Transverse colon (tissue), 4 donors: ENCODE measurements around the gene NPEPL1. TPM values are rescaled to one million over a fixed set of nuclear protein-coding genes. Genes with fewer than 3 reads are reported as not detected.
A peak's percentile ranks its signal among the peaks of the same experiment; 100 is the strongest.

Experiments used
- DNase-seq: peaks from one replicate; pipeline ENCODE4 v3.0.0-alpha.2; 2019
- H3K27ac ChIP-seq, 4 donors: fragments of 200-600 bp; sonication (generic); 2 replicates each; pipeline ENCODE4 v1.5.1; 2016 to 2018; ENCODE audit warnings: inconsistent platforms in 4 of 4
- H3K27me3 ChIP-seq: fragments of 200-600 bp; sonication (generic); 2 replicates; pipeline ENCODE4 v1.5.1; 2017; ENCODE audit warnings: inconsistent platforms
- H3K36me3 ChIP-seq, 4 donors: fragments of 200-600 bp; sonication (generic); 2 replicates each; pipeline ENCODE4 v1.5.1; 2017 to 2019; ENCODE audit warnings: inconsistent platforms in 4 of 4
- H3K4me1 ChIP-seq, 4 donors: fragments of 200-600 bp; sonication (generic); 2 replicates each; pipeline ENCODE4 v1.5.1; 2017 to 2020; ENCODE audit warnings: inconsistent platforms in 4 of 4
- H3K4me3 ChIP-seq, 4 donors: fragments of 200-600 bp; sonication (generic); 1 replicate in 1 of 4; 2 replicates in 3 of 4; pipeline versions ENCODE4 v1.5.1 to v1.6.1; 2017 to 2019; ENCODE audit warnings: inconsistent platforms in 4 of 4
- H3K9me3 ChIP-seq, 2 donors: fragments of 200-600 bp; sonication (generic); 2 replicates each; pipeline ENCODE4 v1.5.1; 2017 to 2019; ENCODE audit warnings: inconsistent platforms in 2 of 2
- EP300 ChIP-seq: sonication (generic); formaldehyde crosslinking; IDR thresholded peaks from one replicate; pipeline ENCODE4 v1.6.1; 2017; ENCODE audit warnings: antibody characterized with exemption, low read depth
- POLR2A ChIP-seq: fragments of 450-650 bp; IDR thresholded peaks from one replicate; pipeline ENCODE4 v1.6.1; 2016; ENCODE audit warnings: antibody characterized with exemption, mild to moderate bottlenecking, moderate library complexity
- POLR2AphosphoS5 ChIP-seq, 3 donors: sonication (generic); formaldehyde crosslinking; IDR thresholded peaks; one replicate each; pipeline ENCODE4 v1.6.1; 2016; ENCODE audit warnings: antibody characterized with exemption in 3 of 3
- WGBS, 2 donors: methylation state at CpG; one replicate each; pipeline ENCODE4 v1.1.5; 2018; ENCODE audit warnings: low coverage in 1 of 2; 5-methylcytosine and 5-hydroxymethylcytosine counted together
- in situ Hi-C, 4 donors: fragments of 200-750 bp; cut with MboI; loops; one replicate each; pipeline versions ENCODE4 v1.15.0 to v1.15.1; 2017; ENCODE audit warnings: low sequenced_read_pairs in 3 of 4, low pct_ligation_motif_present in 1 of 4, low pct_unique_long_range_greater_than_20kb in 1 of 4
- intact Hi-C: fragments of 100-400 bp; cut with DNase I; formaldehyde crosslinking; loops from one replicate; pipeline ENCODE4 v1.15.1; 2023; ENCODE audit warnings: low total_unique reads
- total RNA-seq, 4 donors: library from RNA; depleted of rRNA; stranded (reverse); fragments of >200 nt; gene quantifications; one replicate each; pipeline ENCODE4 v1.1.0, GENCODE V29; 2016
- TF ChIP-seq, protein P1 (sequence below), 5 experiments: fragments of 200-600 bp in 3 of 5; fragments of 450-650 bp in 2 of 5; sonication (generic) in 3 of 5; IDR thresholded peaks; 1 replicate in 2 of 5; 2 replicates in 3 of 5; pipeline ENCODE4 v1.5.1; 2016 to 2017; ENCODE audit warnings: antibody characterized with exemption in 5 of 5, inconsistent platforms in 3 of 5, mild to moderate bottlenecking in 2 of 5, moderate library complexity in 1 of 5

The NPEPL1 gene
- total RNA-seq, 4 donors from 2014 or later: 33.3 to 109 (median 66.9) TPM

DNA sequence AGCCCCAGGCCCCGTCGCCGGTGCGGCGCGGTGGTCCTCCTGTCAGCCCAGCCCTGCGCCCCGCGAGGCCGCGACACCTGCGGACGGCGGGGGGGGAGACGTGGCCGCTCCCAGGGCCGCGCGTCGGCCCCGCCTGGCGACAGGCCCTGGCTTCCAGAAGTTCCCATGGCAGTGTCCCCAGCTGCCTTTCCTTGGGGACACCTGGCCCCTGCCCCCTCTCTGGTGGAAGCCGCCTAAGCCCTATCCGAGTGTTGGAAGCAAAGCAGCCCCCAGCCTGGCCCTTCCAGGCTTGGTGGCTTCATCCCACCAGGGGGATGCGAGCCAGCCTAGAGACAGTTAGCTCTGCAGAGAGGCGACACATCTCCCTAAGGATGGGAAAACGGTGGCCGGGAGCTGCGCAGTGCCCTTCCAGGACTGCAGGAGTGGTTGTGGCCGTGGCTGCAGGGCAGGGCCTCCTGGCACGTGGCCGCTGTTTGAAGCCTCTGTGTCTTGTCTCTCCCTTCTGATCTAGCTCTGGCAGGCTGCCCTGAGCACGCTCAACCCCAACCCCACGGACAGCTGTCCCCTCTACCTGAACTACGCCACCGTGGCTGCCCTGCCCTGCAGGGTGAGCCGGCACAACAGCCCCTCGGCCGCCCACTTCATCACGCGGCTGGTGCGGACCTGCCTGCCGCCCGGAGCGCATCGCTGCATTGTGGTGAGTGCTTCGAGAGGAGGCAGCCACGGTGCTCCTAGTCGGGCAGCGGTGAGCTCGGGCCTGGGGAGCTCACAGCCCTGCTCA is 816 bp downstream of the NPEPL1 start:
- H3K4me1 ChIP-seq: peaks cover 15 to 34% (median 25%) of the 10 kb centered on the region in 4 donors
- WGBS, 2 donors: 49% methylated on average over 39 of the region's 51 CpGs; no CpG with 5 or more reads in 1 of the 2 donors
- no peak for TF ChIP-seq POLR2AphosphoS5 (IDR thresholded peaks at IDR 0.05)
- TF ChIP-seq, protein P1, sequence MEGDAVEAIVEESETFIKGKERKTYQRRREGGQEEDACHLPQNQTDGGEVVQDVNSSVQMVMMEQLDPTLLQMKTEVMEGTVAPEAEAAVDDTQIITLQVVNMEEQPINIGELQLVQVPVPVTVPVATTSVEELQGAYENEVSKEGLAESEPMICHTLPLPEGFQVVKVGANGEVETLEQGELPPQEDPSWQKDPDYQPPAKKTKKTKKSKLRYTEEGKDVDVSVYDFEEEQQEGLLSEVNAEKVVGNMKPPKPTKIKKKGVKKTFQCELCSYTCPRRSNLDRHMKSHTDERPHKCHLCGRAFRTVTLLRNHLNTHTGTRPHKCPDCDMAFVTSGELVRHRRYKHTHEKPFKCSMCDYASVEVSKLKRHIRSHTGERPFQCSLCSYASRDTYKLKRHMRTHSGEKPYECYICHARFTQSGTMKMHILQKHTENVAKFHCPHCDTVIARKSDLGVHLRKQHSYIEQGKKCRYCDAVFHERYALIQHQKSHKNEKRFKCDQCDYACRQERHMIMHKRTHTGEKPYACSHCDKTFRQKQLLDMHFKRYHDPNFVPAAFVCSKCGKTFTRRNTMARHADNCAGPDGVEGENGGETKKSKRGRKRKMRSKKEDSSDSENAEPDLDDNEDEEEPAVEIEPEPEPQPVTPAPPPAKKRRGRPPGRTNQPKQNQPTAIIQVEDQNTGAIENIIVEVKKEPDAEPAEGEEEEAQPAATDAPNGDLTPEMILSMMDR (IDR thresholded peaks at IDR 0.05): no peak
- no peak for TF ChIP-seq POLR2A
- intact Hi-C loops: loop anchor here (2.0 kb wide), 1 partner anchor 41 kb away; no protein-coding TSS in a partner anchor
- in situ Hi-C loops: no loop called here
- peak overlapping the region; percentile 43 to 53 (median 48) for H3K4me3 ChIP-seq
- H3K36me3 ChIP-seq: peaks cover 0 to 6% (median 0%) of the 10 kb centered on the region in 4 donors
- no peaks in the 10 kb centered on the region for H3K9me3 ChIP-seq
- no peaks in the 10 kb centered on the region for H3K27me3 ChIP-seq
- H3K27ac ChIP-seq: peak overlapping the region; percentile 70 to 89 (median 82)
- peak; percentile 28 for DNase-seq

DNA sequence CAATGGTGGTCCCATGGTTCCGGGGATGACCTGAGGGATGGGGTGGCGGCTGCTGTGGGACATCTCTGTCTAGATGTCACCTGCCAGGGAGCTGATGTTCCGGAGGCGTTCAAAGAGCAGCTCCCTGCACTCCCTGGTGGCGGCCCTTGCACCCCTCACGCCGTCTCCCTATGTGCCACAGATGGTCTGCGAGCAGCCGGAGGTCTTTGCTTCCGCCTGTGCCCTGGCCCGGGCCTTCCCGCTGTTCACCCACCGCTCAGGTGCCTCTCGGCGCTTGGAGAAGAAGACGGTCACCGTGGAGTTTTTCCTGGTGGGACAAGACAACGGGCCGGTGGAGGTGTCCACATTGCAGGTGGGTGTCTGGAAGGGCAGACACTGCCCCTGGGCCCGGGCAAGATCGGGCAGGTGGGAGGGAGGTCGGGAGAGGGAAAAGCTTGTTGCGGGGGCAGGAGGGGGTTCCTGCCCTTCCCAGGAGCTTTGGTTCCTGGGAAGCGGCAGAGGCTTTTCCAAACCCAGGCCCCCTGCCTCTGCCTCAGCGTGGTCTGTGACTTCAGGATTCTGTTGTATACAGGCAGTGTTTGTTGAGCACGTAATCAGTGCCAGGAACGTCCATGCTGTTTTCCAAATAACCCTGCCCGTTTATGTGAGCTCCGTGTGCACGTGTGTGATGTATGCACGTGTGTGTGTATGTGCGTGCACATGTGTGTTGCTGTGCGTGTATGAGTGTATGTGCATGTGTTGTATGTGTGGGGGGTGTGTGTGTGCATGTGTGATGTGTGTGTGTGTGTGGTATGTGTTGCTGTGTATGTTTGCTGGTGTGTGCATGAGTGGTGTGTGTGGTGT is 1.9 kb downstream of the NPEPL1 start:
- H3K9me3 ChIP-seq: no peaks in the 10 kb centered on the region
- no peak overlapping the region for H3K27ac ChIP-seq
- intact Hi-C loops: no loop called here
- TF ChIP-seq, protein P1 (IDR thresholded peaks at IDR 0.05): no peak
- no peak for TF ChIP-seq EP300
- no peak for TF ChIP-seq POLR2A
- TF ChIP-seq POLR2AphosphoS5 (IDR thresholded peaks at IDR 0.05): no peak
- in situ Hi-C loops: no loop called here
- WGBS, 2 donors: 94% methylated on average over 3 to 33 of the region's 33 CpGs
- H3K36me3 ChIP-seq: peaks cover 0 to 6% (median 0%) of the 10 kb centered on the region in 4 donors
- H3K27me3 ChIP-seq: no peaks in the 10 kb centered on the region
- no peak overlapping the region for H3K4me3 ChIP-seq
- DNase-seq: no peak
- peaks cover 15 to 34% (median 25%) of the 10 kb centered on the region in 4 donors for H3K4me1 ChIP-seq

GRCh38 chr20:58695084-58695722 is 2.6 kb downstream of the NPEPL1 start:
- H3K36me3 ChIP-seq: peaks cover 0 to 6% (median 0%) of the 10 kb centered on the region in 4 donors
- peaks cover 15 to 27% (median 22%) of the 10 kb centered on the region in 4 donors for H3K4me1 ChIP-seq
- in situ Hi-C loops: no loop called here
- H3K4me3 ChIP-seq: no peak overlapping the region
- intact Hi-C loops: no loop called here
- no peaks in the 10 kb centered on the region for H3K9me3 ChIP-seq
- no peak overlapping the region for H3K27ac ChIP-seq
- WGBS, 2 donors: 90 to 98% methylated on average over 6 to 9 of the region's 9 CpGs
- TF ChIP-seq POLR2AphosphoS5 (IDR thresholded peaks at IDR 0.05) (no peak), POLR2A (no peak), EP300 (no peak)
- TF ChIP-seq, protein P1 (IDR thresholded peaks at IDR 0.05): no peak
- no peaks in the 10 kb centered on the region for H3K27me3 ChIP-seq
- DNase-seq: no peak
